GM12872 (cell line): ENCODE results near the gene PRRX2.

Source experiments
- CTCF ChIP-seq: IDR thresholded peaks from 3 replicates; pipeline ENCODE4 v1.5.1; 2011; ENCODE audit warnings: low read depth, mild to moderate bottlenecking, low read length, moderate library complexity; ENCODE audit not compliant: insufficient read depth

The PRRX2 gene

GRCh38 chr9:129740666-129741464 lies 75.4 kb downstream of the PRRX2 start:
- TF ChIP-seq CTCF = no peak

DNA sequence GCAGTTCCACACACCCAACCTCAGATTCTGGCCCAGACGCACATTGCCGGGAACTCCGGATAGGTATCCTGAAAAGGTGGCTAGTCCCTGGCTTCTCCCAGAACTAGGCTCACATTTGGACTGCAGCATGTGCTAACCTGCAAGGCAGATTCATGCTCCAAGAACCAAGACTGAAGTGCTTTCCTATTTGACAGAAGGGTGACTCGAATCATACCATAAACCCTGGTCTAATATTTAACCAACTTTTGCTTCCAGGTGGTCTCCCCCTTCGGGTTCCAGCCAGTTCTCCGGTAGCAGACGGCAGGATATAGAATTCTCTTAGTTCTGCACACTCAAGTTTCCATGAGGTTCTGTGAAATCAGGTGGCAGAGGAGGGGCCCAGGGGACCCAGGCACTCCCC lies 79.8 kb downstream of the PRRX2 start:
- no peak for TF ChIP-seq CTCF

DNA sequence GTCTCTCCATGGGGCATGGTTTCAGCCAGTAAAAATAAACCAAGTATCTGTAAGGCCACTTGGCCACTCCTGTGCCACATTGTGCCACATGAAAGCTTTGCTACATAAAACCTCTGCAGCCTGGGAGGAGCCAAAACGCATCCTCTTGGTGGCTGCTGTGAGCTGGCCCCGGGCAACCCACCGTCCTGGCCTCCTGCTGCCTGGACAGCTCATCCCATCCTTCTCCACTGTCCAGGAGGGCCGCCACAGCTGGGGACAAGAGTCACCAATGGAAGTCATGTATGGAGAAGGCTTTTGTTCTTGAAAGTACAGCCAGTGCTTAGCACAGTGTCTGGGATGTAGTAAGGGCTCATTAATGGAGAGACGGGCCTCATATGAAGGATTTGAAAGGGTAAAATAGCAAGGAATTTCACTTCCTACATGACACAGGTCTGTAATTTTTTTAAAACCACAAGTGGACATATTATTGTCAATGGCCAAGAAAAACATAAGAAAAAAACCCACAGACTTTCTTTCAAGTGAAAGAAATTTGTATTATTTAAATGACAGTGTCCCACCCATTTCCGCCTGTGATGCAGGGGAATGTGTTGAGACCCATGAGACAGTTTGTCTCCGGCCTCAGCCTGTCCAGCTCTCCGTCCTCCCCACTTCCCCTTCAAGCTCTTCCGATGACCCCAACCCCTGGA lies 80.8 kb downstream of the PRRX2 start:
- no peak for TF ChIP-seq CTCF

DNA sequence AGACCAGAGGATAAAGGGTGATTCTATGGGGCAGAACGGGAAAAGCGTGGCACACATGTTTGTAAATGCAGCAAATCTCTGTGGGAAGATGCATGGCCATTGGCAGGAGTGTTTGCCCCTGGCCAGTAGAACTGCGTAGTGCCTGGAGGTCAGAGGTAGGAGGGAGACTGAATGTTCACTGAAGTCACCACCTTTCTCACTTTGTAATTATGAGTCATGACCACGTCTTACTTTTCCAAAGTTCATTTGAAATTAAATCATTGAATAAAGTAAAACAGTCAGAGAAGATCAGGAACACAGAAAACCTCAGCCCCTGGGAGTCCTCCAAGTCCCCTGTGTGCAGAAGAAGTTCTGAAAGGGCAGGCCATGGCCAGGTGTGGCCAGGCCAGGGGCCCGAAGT lies 82.8 kb downstream of the PRRX2 start:
- TF ChIP-seq CTCF = no peak

GRCh38 chr9:129749575-129749974 lies 84.1 kb downstream of the PRRX2 start:
- no peak for TF ChIP-seq CTCF

DNA sequence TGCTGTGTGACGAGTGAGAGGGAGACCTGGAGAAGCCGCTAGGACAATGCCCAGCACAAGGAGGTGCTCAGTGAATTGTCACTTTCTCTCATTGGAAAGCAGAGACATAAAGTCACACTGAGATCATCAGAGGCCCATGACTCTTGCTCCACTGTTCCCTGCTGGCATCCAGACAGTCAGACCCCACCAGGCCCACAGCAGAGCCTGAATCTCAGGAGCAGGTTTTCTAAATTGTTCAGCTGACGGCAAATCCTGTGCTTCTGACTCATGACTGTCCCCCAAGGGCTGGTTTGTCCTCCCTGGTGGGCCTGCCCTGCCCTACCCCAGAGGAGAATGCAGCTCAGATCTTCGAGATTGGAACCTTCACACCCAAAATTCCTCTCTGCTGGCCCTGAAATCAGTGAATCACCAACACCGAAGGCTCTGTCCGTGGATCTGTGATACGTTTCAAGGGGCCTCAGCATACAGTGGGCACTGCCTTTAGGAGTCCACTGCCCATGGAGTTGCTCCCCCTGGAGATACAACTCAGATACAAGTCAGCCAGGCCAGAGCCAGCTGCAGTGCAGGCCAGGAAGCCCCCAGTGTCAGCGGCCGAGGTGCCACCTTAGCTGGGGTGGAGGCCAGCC lies 84.7 kb downstream of the PRRX2 start:
- TF ChIP-seq CTCF = no peak
